Naive B cell (primary cell): Measurements from ENCODE around the gene UROC1. TPM values are rescaled to one million over a fixed set of nuclear protein-coding genes. Genes with fewer than 3 reads are reported as not detected.
A peak's percentile ranks its signal among the peaks of the same experiment; 100 is the strongest.

ENCODE experiments used
- ATAC-seq, 2 donors: fragments of 150-1000 bp; cut with Tn5 transposase; 2 replicates each; pipeline ENCODE4 v1.10.0; 2021; ENCODE audit warnings: low read depth in 2 of 2, mild to moderate bottlenecking in 2 of 2, moderate library complexity in 2 of 2
- DNase-seq: peaks from one replicate; pipeline ENCODE4 v3.0.0; 2022
- H3K27ac Mint-ChIP-seq, 6 donors: one replicate each; pipeline ENCODE4 v1.8.0; 2020 to 2022; ENCODE audit warnings: mild to moderate bottlenecking in 6 of 6, mixed read lengths in 6 of 6, moderate library complexity in 5 of 6, inconsistent platforms in 2 of 6
- H3K27me3 Mint-ChIP-seq, 3 donors: one replicate each; pipeline ENCODE4 v1.8.0; 2021 to 2022; ENCODE audit warnings: mixed read lengths in 3 of 3, mild to moderate bottlenecking in 1 of 3
- H3K36me3 Mint-ChIP-seq, 2 donors: one replicate each; pipeline ENCODE4 v1.8.0; 2020 to 2022; ENCODE audit warnings: mixed read lengths in 2 of 2, inconsistent platforms in 1 of 2, mild to moderate bottlenecking in 1 of 2
- H3K4me1 Mint-ChIP-seq, 3 donors: one replicate each; pipeline ENCODE4 v1.8.0; 2020 to 2022; ENCODE audit warnings: mixed read lengths in 3 of 3, inconsistent platforms in 1 of 3, mild to moderate bottlenecking in 1 of 3, moderate library complexity in 1 of 3
- H3K4me3 Mint-ChIP-seq, 8 donors: one replicate each; pipeline ENCODE4 v1.8.0; 2020 to 2022; ENCODE audit warnings: mild to moderate bottlenecking in 8 of 8, mixed read lengths in 8 of 8, moderate library complexity in 8 of 8, inconsistent platforms in 2 of 8
- H3K9me3 Mint-ChIP-seq, 7 donors: one replicate each; pipeline ENCODE4 v1.8.0; 2020 to 2022; ENCODE audit warnings: mixed read lengths in 7 of 7, mild to moderate bottlenecking in 5 of 7, inconsistent platforms in 2 of 7, moderate library complexity in 1 of 7
- polyA plus RNA-seq, 6 donors: library from polyadenylated mRNA; unstranded; fragments of 300-500 nt; fragmentation: Illumina TruSeq; gene quantifications; one replicate each; pipeline ENCODE4 v1.2.3, GENCODE V29; 2021; ENCODE audit warnings: low read depth in 6 of 6

UROC1 gene
- polyA plus RNA-seq, 6 donors from 2014 or later, result not detected

- Mint-ChIP-seq H3K27ac (no peak overlapping the region), H3K4me1 (peaks cover 26 to 38% (median 26%) of the 10 kb centered on the region in 3 donors), H3K4me3 (no peak overlapping the region), H3K9me3 (no peaks in the 10 kb centered on the region), H3K27me3 (no peaks in the 10 kb centered on the region), H3K36me3 (peaks cover 6 to 28% of the 10 kb centered on the region in 2 donors)
- DNase-seq, result no peak
- no peak for ATAC-seq
These were observed 50.0 kb downstream of the UROC1 start for GRCh38 chr3:126467611-126467955.

- no peaks in the 10 kb centered on the region for H3K27me3 Mint-ChIP-seq
- no peaks in the 10 kb centered on the region for H3K9me3 Mint-ChIP-seq
- ATAC-seq, result no peak
- no peak overlapping the region for H3K27ac Mint-ChIP-seq
- H3K36me3 Mint-ChIP-seq, result peaks cover 6 to 28% of the 10 kb centered on the region in 2 donors
- DNase-seq, result no peak
- peaks cover 21 to 33% (median 21%) of the 10 kb centered on the region in 3 donors for H3K4me1 Mint-ChIP-seq
- no peak overlapping the region for H3K4me3 Mint-ChIP-seq
These were observed 50.5 kb downstream of the UROC1 start for GRCh38 chr3:126466886-126467610.

- no peak overlapping the region for H3K27ac Mint-ChIP-seq
- no peak overlapping the region for H3K4me3 Mint-ChIP-seq
- no peaks in the 10 kb centered on the region for H3K9me3 Mint-ChIP-seq
- ATAC-seq (no peak), DNase-seq (no peak)
- H3K27me3 Mint-ChIP-seq, result no peaks in the 10 kb centered on the region
- peaks cover 14 to 28% of the 10 kb centered on the region in 2 donors for H3K36me3 Mint-ChIP-seq
- H3K4me1 Mint-ChIP-seq, result peaks cover 13 to 31% (median 21%) of the 10 kb centered on the region in 3 donors
These were observed 51.5 kb downstream of the UROC1 start for GRCh38 chr3:126465928-126466544.

GRCh38 chr3:126464997-126465396 lies 52.6 kb downstream of the UROC1 start:
- Mint-ChIP-seq H3K9me3 (no peaks in the 10 kb centered on the region), H3K4me1 (peaks cover 10 to 31% (median 21%) of the 10 kb centered on the region in 3 donors), H3K4me3 (no peak overlapping the region), H3K27me3 (no peaks in the 10 kb centered on the region), H3K36me3 (peaks cover 14 to 27% of the 10 kb centered on the region in 2 donors), H3K27ac (no peak overlapping the region)
- no peak for DNase-seq
- ATAC-seq, result no peak

GRCh38 chr3:126464494-126464893 lies 53.1 kb downstream of the UROC1 start:
- peaks cover 10 to 28% (median 16%) of the 10 kb centered on the region in 3 donors for H3K4me1 Mint-ChIP-seq
- DNase-seq, result no peak
- peaks cover 14 to 22% of the 10 kb centered on the region in 2 donors for H3K36me3 Mint-ChIP-seq
- peak overlapping the region in 1 of 6 donors; percentile 12 for H3K27ac Mint-ChIP-seq
- H3K9me3 Mint-ChIP-seq, result no peaks in the 10 kb centered on the region
- peak; percentile 56 to 67 for ATAC-seq
- H3K4me3 Mint-ChIP-seq, result no peak overlapping the region
- H3K27me3 Mint-ChIP-seq, result no peaks in the 10 kb centered on the region

GRCh38 chr3:126464093-126464492 lies 53.5 kb downstream of the UROC1 start:
- Mint-ChIP-seq H3K36me3 (peaks cover 14 to 18% of the 10 kb centered on the region in 2 donors), H3K27ac (peak overlapping the region in 1 of 6 donors; percentile 12), H3K4me3 (no peak overlapping the region), H3K4me1 (peaks cover 8 to 24% (median 12%) of the 10 kb centered on the region in 3 donors), H3K9me3 (no peaks in the 10 kb centered on the region), H3K27me3 (no peaks in the 10 kb centered on the region)
- no peak for ATAC-seq
- DNase-seq, result no peak

GRCh38 chr3:126463521-126463920 lies 54.1 kb downstream of the UROC1 start:
- Mint-ChIP-seq H3K27ac (no peak overlapping the region), H3K4me3 (no peak overlapping the region), H3K27me3 (no peaks in the 10 kb centered on the region), H3K4me1 (peaks cover 4 to 21% (median 9%) of the 10 kb centered on the region in 3 donors), H3K36me3 (peaks cover 12 to 14% of the 10 kb centered on the region in 2 donors), H3K9me3 (no peaks in the 10 kb centered on the region)
- no peak for ATAC-seq
- DNase-seq, result no peak

- H3K27me3 Mint-ChIP-seq, result no peaks in the 10 kb centered on the region
- H3K27ac Mint-ChIP-seq, result no peak overlapping the region
- H3K4me1 Mint-ChIP-seq, result peaks cover 0 to 17% (median 10%) of the 10 kb centered on the region in 3 donors
- peaks cover 7 to 9% of the 10 kb centered on the region in 2 donors for H3K36me3 Mint-ChIP-seq
- no peaks in the 10 kb centered on the region for H3K9me3 Mint-ChIP-seq
- no peak overlapping the region for H3K4me3 Mint-ChIP-seq
- ATAC-seq, result no peak
- no peak for DNase-seq
These were observed 56.0 kb downstream of the UROC1 start for GRCh38 chr3:126461450-126462070.

GRCh38 chr3:126460381-126460780 lies 57.2 kb downstream of the UROC1 start:
- no peak overlapping the region for H3K27ac Mint-ChIP-seq
- ATAC-seq, result no peak
- H3K4me3 Mint-ChIP-seq, result no peak overlapping the region

GRCh38 chr3:126459763-126460127 lies 57.8 kb downstream of the UROC1 start:
- peaks cover 0 to 18% (median 10%) of the 10 kb centered on the region in 3 donors for H3K4me1 Mint-ChIP-seq
- H3K27me3 Mint-ChIP-seq, result no peaks in the 10 kb centered on the region
- no peak overlapping the region for H3K4me3 Mint-ChIP-seq
- DNase-seq (no peak), ATAC-seq (no peak)
- H3K36me3 Mint-ChIP-seq, result peaks cover 7 to 13% of the 10 kb centered on the region in 2 donors
- no peak overlapping the region for H3K27ac Mint-ChIP-seq
- H3K9me3 Mint-ChIP-seq, result no peaks in the 10 kb centered on the region

More at GRCh38 chr3:126460381-126460780, 57.2 kb downstream of the UROC1 start:
- Mint-ChIP-seq H3K4me1 (peaks cover 0 to 16% (median 10%) of the 10 kb centered on the region in 3 donors), H3K36me3 (peaks cover 7 to 9% of the 10 kb centered on the region in 2 donors), H3K27me3 (no peaks in the 10 kb centered on the region), H3K9me3 (no peaks in the 10 kb centered on the region)
- no peak for DNase-seq

GRCh38 chr3:126459111-126459762 lies 58.3 kb downstream of the UROC1 start:
- no peak overlapping the region for H3K27ac Mint-ChIP-seq
- no peak for ATAC-seq
- DNase-seq, result no peak
- no peak overlapping the region for H3K4me3 Mint-ChIP-seq
- no peaks in the 10 kb centered on the region for H3K27me3 Mint-ChIP-seq
- peaks cover 0 to 13% (median 9%) of the 10 kb centered on the region in 3 donors for H3K4me1 Mint-ChIP-seq
- peaks cover 7 to 13% of the 10 kb centered on the region in 2 donors for H3K36me3 Mint-ChIP-seq
- H3K9me3 Mint-ChIP-seq, result no peaks in the 10 kb centered on the region

GRCh38 chr3:126456766-126457388 lies 60.7 kb downstream of the UROC1 start:
- ATAC-seq, result no peak
- H3K9me3 Mint-ChIP-seq, result no peaks in the 10 kb centered on the region
- H3K27ac Mint-ChIP-seq, result peak overlapping the region in 1 of 6 donors; percentile 57
- no peak overlapping the region for H3K4me3 Mint-ChIP-seq
- no peaks in the 10 kb centered on the region for H3K27me3 Mint-ChIP-seq
- peaks cover 15 to 16% of the 10 kb centered on the region in 2 donors for H3K36me3 Mint-ChIP-seq
- H3K4me1 Mint-ChIP-seq, result peaks cover 0 to 12% (median 9%) of the 10 kb centered on the region in 3 donors
- no peak for DNase-seq

GRCh38 chr3:126456211-126456610 lies 61.4 kb downstream of the UROC1 start:
- no peak for DNase-seq
- Mint-ChIP-seq H3K4me1 (peaks cover 0 to 12% (median 9%) of the 10 kb centered on the region in 3 donors), H3K4me3 (no peak overlapping the region), H3K27ac (peak overlapping the region in 1 of 6 donors; percentile 24), H3K36me3 (peaks cover 16 to 23% of the 10 kb centered on the region in 2 donors), H3K27me3 (no peaks in the 10 kb centered on the region), H3K9me3 (no peaks in the 10 kb centered on the region)
- ATAC-seq, result no peak
